K562 (cell line): ENCODE measurements around the gene CEP350. TPM values are rescaled to one million over a fixed set of nuclear protein-coding genes. Genes with fewer than 3 reads are reported as not detected.

Source experiments
- ARHGAP35 ChIP-seq: fragments of 450-650 bp; IDR thresholded peaks from 2 replicates; pipeline ENCODE4 v1.6.1; 2018; ENCODE audit not compliant: partially characterized antibody
- ELF2 ChIP-seq: fragments of 250-450 bp; sonication (Bioruptor Pico); IDR thresholded peaks from 2 replicates; pipeline ENCODE4 v1.5.0; 2021; ENCODE audit warnings: mild to moderate bottlenecking
- MYBL2 ChIP-seq, 2 experiments: fragments of 450-650 bp in 1 of 2; sonication (generic) in 1 of 2; formaldehyde crosslinking in 1 of 2; IDR thresholded peaks; 2 replicates each; pipeline versions ENCODE4 v1.6.1 to v1.8.1; 2017 to 2022; ENCODE audit warnings: borderline replicate concordance in 1 of 2, inconsistent platforms in 1 of 2, low read depth in 1 of 2, mild to moderate bottlenecking in 1 of 2, missing genetic modification reagents in 1 of 2, moderate library complexity in 1 of 2
- ZNF24 ChIP-seq: fragments of 450-650 bp; IDR thresholded peaks from 2 replicates; pipeline ENCODE4 v1.6.1; 2016
- ZNF408 ChIP-seq: fragments of 250-450 bp; sonication (Bioruptor Pico); IDR thresholded peaks from 2 replicates; pipeline ENCODE4 v1.4.0; 2020; ENCODE audit warnings: low read depth, mild to moderate bottlenecking, moderate library complexity
- polyA plus RNA-seq, 8 experiments: library from polyadenylated mRNA; depleted of rRNA in 4 of 8; stranded (reverse) in 5 of 8; unstranded in 3 of 8; fragments of >200 nt; fragmentation: Nextera tagmentation in 2 of 8; fragmentation: Illumina TruSeq in 1 of 8; extraction: Ambion mirVana in 2 of 8; extraction: Trizol in 1 of 8; gene quantifications; 2 replicates each; pipeline versions ENCODE4 v1.2.1 to v1.2.3, GENCODE V29; 2011 to 2014; ENCODE audit warnings: inconsistent platforms in 1 of 8, missing spikeins in 1 of 8
- total RNA-seq, 7 experiments: library from RNA; depleted of rRNA in 6 of 7; stranded (reverse); fragments of >200 nt in 6 of 7; fragmentation: Illumina TruSeq in 2 of 7; extraction: Trizol in 2 of 7; gene quantifications; 2 replicates each; pipeline versions ENCODE4 v1.2.1 to v1.2.3, GENCODE V29; 2011 to 2021; ENCODE audit warnings: low replicate concordance in 1 of 7
- TF ChIP-seq, protein P1 (sequence below): fragments of 450-650 bp; IDR thresholded peaks from 2 replicates; pipeline ENCODE4 v1.6.1; 2017; ENCODE audit warnings: mild to moderate bottlenecking, moderate library complexity
- TF ChIP-seq, protein P2 (sequence below): IDR thresholded peaks from 2 replicates; pipeline ENCODE4 v1.6.1; 2012; ENCODE audit warnings: low read depth, low read length, improper control_type of control experiment, borderline replicate concordance
- TF ChIP-seq, protein P3 (sequence below), 2 experiments: fragments of 250-450 bp in 1 of 2; fragments of 450-650 bp in 1 of 2; sonication (Bioruptor Pico) in 1 of 2; IDR thresholded peaks; 2 replicates each; pipeline versions ENCODE4 v1.6.1 to v1.8.0; 2016 to 2021; ENCODE audit warnings: mild to moderate bottlenecking in 2 of 2, moderate library complexity in 2 of 2, missing compliant biosample characterization in 1 of 2, missing genetic modification characterization in 1 of 2

CEP350 gene
- total and polyA plus RNA-seq, 9 of the 15 experiments (the other 6 are each of a cell fraction or from before 2014, with no cell fraction given): 8.3 to 64.3 (median 28.0) TPM

DNA sequence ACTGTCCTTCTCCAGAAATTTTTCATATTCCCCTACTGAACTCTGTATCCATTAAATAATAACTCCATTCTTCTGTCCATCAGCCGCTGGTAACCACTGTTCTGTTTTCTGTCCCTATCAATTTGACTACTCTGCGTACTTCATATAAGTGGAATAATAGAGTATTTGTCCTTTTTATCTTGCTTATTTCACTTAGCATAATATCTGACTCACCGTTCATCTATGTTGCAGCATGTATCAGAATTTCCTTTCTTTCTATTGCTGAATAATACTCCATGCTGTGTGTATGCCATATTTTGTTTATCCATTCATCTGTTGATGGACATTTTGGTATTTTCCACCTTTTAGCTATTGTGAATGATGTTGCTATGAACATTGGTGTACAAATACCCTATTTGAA lies 71.9 kb downstream of the CEP350 start (continued):
- TF ChIP-seq, protein P1, sequence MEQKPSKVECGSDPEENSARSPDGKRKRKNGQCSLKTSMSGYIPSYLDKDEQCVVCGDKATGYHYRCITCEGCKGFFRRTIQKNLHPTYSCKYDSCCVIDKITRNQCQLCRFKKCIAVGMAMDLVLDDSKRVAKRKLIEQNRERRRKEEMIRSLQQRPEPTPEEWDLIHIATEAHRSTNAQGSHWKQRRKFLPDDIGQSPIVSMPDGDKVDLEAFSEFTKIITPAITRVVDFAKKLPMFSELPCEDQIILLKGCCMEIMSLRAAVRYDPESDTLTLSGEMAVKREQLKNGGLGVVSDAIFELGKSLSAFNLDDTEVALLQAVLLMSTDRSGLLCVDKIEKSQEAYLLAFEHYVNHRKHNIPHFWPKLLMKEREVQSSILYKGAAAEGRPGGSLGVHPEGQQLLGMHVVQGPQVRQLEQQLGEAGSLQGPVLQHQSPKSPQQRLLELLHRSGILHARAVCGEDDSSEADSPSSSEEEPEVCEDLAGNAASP: no peak
- TF ChIP-seq ZNF24 (no peak), ELF2 (no peak), ZNF408 (CRISPR knock-in tag) (no peak), MYBL2 (IDR thresholded peaks at IDR 0.05; ENCODE audit: low read depth) (no peak), MYBL2 (CRISPR knock-in tag; IDR thresholded peaks at IDR 0.05; ENCODE audit: borderline replicate concordance) (no peak), ARHGAP35 (no peak)
- TF ChIP-seq, protein P2, sequence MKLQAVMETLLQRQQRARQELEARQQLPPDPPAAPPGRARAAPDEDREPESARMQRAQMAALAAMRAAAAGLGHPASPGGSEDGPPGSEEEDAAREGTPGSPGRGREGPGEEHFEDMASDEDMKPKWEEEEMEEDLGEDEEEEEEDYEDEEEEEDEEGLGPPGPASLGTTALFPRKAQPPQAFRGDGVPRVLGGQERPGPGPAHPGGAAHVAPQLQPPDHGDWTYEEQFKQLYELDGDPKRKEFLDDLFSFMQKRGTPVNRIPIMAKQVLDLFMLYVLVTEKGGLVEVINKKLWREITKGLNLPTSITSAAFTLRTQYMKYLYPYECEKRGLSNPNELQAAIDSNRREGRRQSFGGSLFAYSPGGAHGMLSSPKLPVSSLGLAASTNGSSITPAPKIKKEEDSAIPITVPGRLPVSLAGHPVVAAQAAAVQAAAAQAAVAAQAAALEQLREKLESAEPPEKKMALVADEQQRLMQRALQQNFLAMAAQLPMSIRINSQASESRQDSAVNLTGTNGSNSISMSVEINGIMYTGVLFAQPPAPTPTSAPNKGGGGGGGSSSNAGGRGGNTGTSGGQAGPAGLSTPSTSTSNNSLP: no peak
- TF ChIP-seq, protein P3, sequence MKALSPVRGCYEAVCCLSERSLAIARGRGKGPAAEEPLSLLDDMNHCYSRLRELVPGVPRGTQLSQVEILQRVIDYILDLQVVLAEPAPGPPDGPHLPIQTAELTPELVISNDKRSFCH (CRISPR knock-in tag; IDR thresholded peaks at IDR 0.05): no peak
- TF ChIP-seq, protein P3 (tag; IDR thresholded peaks at IDR 0.05): no peak
